Fibroblast of mammary gland (primary cell): ENCODE results near the gene TMEM117.
A peak's percentile ranks its signal among the peaks of the same experiment; 100 is the strongest.
"Not testable (repeated sequence)": the region's sequence is repeated elsewhere in the genome, so short reads cannot be mapped to it uniquely, and the experiment has no call there.

Experiments used
- DNase-seq: peaks from one replicate; pipeline ENCODE4 v3.0.0-alpha.2; 2010; ENCODE audit warnings: low read depth
- H3K4me3 ChIP-seq: 2 replicates; pipeline ENCODE4 v1.5.1; 2011; ENCODE audit warnings: low read depth, mild to moderate bottlenecking, low read length, moderate library complexity; ENCODE audit not compliant: control insufficient read depth
- CTCF ChIP-seq: conservative IDR thresholded peaks from 2 replicates; pipeline ENCODE4 v1.5.1; 2011; ENCODE audit warnings: low read depth, low read length, inconsistent platforms; ENCODE audit not compliant: control insufficient read depth, insufficient read depth

Gene TMEM117

GRCh38 chr12:43835264-43835655 is 621 bp upstream of the TMEM117 start:
- H3K4me3 ChIP-seq: peak overlapping the region; percentile 75
- no peak for TF ChIP-seq CTCF
- DNase-seq: peak; percentile 10

- TF ChIP-seq CTCF: no peak
- peak overlapping the region; percentile 75 for H3K4me3 ChIP-seq
- DNase-seq: peak; percentile 35
Observed at GRCh38 chr12:43836475-43836989, 651 bp downstream of the TMEM117 start.

- TF ChIP-seq CTCF: no peak
- no peak overlapping the region for H3K4me3 ChIP-seq
- DNase-seq: no peak
Observed at GRCh38 chr12:43840338-43840737, 4.5 kb downstream of the TMEM117 start.

GRCh38 chr12:43841253-43841652 is 5.4 kb downstream of the TMEM117 start:
- no peak for DNase-seq
- TF ChIP-seq CTCF: no peak

GRCh38 chr12:43842259-43842658 is 6.4 kb downstream of the TMEM117 start:
- no peak overlapping the region for H3K4me3 ChIP-seq
- no peak for DNase-seq
- TF ChIP-seq CTCF: no peak

More at GRCh38 chr12:43841253-43841652, 5.4 kb downstream of the TMEM117 start:
- H3K4me3 ChIP-seq: no peak overlapping the region

- not testable (repeated sequence) for H3K4me3 ChIP-seq
- peak; percentile 59 for DNase-seq
Observed at GRCh38 chr12:43847425-43848225, 11.7 kb downstream of the TMEM117 start.

- H3K4me3 ChIP-seq: no peak overlapping the region
- DNase-seq: no peak
- no peak for TF ChIP-seq CTCF
Observed at GRCh38 chr12:43848226-43848507, 12.3 kb downstream of the TMEM117 start.
